GM19238 (cell line): ENCODE results near the gene CDC42SE2.
"Not testable (repeated sequence)": the region's sequence is repeated elsewhere in the genome, so short reads cannot be mapped to it uniquely, and the experiment has no call there.

Experiments used
- DNase-seq: peaks from one replicate; pipeline ENCODE4 v3.0.0; 2011; ENCODE audit warnings: low spot score; ENCODE audit not compliant: insufficient read length

CDC42SE2 gene

DNA sequence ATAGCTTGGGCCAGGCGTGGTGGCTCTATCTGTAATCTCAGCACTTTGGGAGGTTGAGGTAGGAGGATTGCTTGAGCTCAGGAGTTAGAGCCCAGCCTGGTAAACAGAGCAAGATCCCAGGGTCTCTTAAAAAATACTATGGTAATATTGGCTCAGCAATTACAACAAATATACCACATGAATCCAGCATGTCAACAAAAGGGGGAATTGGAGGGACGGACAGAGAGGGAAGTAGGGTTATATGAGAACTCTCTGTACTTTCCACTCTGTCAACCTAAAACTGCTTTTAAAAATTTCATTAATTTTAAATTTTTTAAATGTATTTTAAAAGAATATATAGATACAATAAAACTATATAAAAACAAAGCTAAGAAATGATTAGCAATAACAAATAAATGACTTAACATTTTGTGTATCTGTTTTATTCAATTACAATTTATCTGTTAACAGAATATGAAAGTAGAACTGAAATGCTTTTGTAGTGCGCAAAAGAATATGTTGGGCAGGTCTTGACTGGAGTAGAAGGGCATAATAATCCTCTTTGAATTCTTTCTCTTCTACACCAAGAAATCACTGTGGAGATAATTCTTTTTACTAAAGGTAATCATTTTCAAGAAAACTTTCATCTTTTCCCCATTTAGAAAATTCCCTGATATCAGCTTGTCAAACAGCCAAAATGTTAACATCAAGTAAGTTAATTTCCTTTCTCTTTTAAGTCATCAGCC is 12.9 kb upstream of the CDC42SE2 start:
- no peak for DNase-seq

- no peak for DNase-seq
Measured at GRCh38 chr5:131252824-131253171, 11.1 kb upstream of the CDC42SE2 start.

DNA sequence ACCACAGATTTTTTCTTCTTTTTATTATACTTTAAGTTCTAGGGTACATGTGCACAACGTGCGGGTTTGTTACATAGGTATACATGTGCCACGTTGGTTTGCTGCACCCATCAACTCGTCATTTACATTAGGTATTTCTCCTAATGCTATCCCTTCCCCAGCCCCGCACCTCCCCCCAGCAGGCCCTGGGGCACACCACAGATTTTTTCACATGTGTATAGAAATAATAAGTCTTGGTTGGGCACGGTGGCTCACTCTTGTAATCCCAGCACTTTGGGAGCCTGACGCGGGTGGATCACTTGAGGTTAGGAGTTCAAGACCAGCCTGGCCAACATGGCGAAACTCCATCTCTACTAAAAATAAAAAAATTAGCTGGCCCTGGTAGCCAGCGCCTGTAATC is 9.8 kb upstream of the CDC42SE2 start:
- DNase-seq: not testable (repeated sequence)

DNA sequence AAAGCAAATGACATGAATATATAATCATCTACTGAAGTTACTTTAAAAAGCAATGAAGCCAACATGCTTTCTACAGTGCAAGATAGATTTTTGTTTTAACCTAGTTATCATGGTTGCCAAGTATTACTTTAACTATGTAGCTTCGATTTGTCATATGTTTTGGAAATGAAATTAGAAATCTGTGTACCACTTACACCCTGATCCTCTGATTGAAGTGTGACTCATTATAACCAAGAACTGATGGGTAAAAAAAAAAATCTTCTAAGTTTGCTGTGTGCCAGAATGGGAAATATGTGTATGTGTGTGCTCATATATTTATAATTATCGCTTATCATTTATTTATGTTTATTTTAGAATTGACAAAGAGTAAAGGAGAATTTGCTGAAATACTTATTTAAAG is 9.1 kb upstream of the CDC42SE2 start:
- DNase-seq: no peak

DNA sequence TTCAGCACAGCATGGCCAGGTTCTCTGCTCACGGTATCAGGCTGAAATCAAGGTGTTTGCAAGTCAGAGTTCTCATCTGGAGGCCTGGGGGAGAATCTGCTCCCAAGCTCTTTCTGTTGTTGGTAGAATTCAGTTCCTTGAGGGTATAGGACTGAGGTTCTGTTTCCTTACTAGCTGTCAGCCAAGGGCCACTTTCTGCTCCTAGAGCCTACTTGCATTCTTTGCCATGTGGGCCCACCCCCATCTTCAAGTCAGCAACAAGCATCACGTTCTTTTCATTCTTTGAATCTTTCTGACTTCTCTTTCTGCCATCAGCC is 7.4 kb upstream of the CDC42SE2 start:
- no peak for DNase-seq

DNA sequence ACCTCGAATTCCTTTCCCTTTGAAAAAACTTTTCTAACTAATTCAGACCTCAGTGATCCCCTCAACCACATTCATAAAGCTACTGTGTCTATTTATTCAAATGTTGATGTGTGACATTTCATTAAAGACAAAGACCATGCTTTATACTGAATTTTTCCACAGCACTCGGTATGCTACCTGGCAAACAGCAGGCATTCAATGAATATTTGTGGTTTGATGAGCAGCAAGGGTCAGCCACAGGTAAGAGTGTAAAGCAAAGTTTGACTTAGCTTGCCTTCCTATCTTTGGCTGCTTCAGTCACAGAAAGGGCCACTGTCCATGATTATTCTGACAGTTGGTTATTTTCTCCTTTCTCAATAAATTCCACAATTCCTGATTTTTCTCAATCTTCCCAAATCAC is 5.1 kb upstream of the CDC42SE2 start:
- DNase-seq: no peak

DNA sequence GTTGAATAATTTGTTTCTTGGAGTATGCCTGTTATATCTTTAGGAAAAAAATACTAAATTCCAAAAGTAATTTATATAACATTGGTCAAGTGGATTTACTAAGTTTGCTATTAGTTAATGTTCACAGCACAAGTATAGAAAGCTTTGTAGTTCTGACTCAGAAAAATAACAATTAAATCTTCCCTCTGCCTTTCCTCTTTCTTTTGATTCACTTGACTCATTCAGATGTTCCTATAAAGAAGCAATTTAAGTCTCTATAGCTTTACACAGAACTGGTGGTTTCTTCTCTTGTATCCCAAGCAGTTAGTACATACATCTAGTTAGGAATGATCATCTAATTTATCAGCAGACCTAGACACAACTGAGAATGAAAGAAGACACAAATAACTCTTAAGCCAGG is 4.5 kb upstream of the CDC42SE2 start:
- DNase-seq: no peak

DNA sequence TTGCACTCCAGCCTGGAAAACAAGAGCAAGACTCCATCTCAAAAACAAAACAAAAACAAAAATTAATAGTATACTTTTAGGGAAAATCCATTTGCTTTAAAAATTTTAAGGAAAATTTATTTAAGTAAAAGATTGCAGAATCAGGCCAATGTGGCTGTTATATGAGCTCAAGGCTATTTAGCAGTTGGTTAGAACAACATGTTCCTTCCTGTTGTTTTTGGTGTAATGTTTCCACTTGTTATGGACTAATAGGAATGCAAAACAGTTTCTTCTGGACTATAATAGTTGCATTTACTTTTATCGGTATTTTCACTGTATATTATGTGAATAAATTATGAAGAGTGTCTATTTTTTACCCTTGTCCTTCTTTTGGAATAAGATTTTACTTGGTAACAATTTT is 3.0 kb upstream of the CDC42SE2 start:
- DNase-seq: no peak

DNA sequence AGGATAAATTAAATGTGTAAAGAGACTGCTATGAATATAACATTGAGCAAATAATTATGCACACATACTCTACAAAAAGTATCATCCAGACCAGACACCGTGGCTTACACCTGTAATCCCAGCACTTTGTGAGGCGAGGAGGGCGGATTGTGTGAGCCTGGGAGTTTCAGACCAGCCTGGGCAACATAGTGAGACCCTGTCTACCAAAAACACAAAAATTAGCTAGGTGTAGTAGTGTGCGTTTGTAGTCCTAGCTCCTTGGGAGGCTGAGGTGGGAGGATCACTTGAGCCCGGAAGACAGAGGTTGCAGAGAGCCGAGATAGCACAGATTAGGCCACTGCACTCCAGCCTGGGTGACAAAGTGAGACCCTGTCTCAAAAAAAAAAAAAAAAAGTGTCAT is 2.4 kb upstream of the CDC42SE2 start:
- DNase-seq: no peak

- DNase-seq: no peak
Measured at GRCh38 chr5:131262953-131263541, 806 bp upstream of the CDC42SE2 start.

GRCh38 chr5:131264451-131265099 is 722 bp downstream of the CDC42SE2 start:
- no peak for DNase-seq

DNA sequence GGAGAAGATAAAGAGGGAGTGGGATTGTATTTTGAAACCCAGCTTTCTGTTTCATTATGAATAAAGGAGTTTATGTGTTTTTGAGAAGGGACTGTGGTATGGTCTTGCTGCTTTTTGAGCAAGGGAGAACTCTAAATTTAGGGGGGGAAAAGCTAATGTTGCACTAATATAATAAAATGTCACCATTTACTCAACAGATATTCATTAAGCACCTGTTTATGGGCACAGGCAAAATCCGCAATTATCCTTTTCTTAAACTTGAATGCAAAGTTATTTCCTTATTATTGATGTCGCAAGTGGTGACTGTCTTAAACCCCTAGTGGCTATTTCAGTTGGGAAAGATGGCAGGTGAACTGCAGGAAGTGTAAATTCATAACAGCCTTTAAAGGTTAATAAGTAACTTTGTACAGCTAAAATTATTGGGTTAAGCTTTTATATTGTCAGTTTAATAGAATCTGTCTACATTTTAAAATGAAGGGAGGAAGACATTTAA is 1.5 kb downstream of the CDC42SE2 start:
- no peak for DNase-seq

GRCh38 chr5:131266370-131267060 is 2.7 kb downstream of the CDC42SE2 start:
- no peak for DNase-seq

- DNase-seq: no peak
Measured at GRCh38 chr5:131268758-131269370, 5.0 kb downstream of the CDC42SE2 start.

DNA sequence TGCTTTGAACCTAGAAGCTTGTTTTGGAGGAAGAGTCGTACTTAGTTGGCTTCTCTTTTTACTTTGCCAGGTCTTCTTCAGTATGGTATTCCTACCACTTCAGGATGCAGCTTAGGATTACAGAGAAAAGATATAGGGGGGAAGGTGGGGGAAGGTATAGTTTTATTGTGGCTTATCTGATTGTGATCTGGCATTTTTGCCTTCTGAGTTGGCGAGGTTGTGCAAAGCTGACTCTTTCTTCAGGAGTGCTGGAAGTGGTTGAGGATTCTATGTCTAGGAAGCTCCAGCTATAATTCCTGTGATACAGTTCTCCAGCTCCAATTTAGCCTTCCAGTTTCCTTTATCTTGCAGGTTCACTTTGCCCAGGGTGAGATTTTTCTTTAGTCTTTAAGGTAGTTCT is 7.0 kb downstream of the CDC42SE2 start:
- no peak for DNase-seq

- DNase-seq: not testable (repeated sequence)
Measured at GRCh38 chr5:131271888-131272287, 8.0 kb downstream of the CDC42SE2 start.

GRCh38 chr5:131272307-131272706 is 8.5 kb downstream of the CDC42SE2 start:
- no peak for DNase-seq

DNA sequence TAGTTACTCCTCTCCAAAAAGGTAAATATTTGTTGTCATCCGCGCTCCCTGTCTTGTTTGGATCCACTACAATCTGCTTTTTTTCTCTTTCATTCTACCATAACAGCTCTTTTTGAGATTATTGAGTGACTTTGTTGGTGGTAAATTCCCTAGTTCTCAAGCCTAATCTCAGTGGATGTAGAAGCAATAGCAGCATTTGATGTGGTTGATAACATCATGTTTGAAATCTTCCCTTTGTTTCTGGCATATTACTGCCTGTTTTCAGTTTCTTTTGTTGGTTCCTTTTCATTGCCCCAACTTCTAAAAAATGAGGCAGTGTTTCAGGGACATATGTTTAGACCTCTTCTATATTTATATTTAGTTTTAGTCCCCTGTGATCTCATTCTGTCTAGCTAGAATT is 8.9 kb downstream of the CDC42SE2 start:
- DNase-seq: no peak

- no peak for DNase-seq
Measured at GRCh38 chr5:131274326-131275063, 10.6 kb downstream of the CDC42SE2 start.

GRCh38 chr5:131276072-131276471 is 12.2 kb downstream of the CDC42SE2 start:
- DNase-seq: no peak

DNA sequence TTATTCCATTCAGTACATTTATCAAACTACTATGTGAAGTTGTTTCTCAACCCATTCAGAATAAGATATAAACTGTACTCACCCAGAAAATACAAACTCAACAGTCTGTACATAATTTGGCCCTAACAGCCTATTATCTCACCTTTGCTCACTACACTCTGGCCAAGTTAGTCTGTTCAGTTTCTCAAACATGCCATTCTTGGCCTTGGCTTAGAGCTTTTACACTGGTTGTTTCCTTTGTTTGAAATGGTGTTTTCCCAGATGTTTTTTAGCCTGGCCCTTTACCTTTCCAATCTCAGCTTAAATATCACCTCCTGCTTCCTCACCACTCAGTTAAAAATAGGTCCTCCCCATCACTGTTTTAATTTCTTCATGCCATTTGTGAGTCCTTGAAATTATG is 13.6 kb downstream of the CDC42SE2 start:
- DNase-seq: no peak
